NCI-H2029 (cell line): Measurements from ENCODE around the gene BANP.
"Not testable (repeated sequence)": the region's sequence is repeated elsewhere in the genome, so short reads cannot be mapped to it uniquely, and the experiment has no call there.

Source experiments
- DNase-seq: peaks from one replicate; lab custom pipeline; 2025; lab: John Stamatoyannopoulos, UW

BANP gene

DNA sequence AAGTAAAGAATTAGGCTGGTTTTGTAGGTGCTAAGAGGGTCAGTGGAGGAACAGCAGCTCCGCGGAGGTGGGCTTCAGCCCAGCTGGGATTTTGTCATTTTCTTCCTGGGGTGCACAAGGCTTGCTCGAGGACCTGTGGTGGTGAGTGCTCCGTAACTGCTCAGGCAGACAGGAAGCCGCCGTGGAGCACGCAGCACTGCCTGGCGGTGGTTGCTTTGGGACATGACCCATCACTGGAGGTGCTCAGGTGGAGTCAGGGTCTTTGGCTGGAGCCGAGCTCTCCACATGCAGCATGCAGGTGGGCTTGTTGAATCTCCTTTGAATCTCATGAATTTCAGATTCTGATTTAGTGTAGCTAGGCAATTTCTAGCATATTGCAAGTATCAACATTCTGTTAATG is 79.7 kb downstream of the BANP start:
- DNase-seq, result not testable (repeated sequence)

- not testable (repeated sequence) for DNase-seq
Measured at GRCh38 chr16:88033003-88033740, 81.9 kb downstream of the BANP start.

DNA sequence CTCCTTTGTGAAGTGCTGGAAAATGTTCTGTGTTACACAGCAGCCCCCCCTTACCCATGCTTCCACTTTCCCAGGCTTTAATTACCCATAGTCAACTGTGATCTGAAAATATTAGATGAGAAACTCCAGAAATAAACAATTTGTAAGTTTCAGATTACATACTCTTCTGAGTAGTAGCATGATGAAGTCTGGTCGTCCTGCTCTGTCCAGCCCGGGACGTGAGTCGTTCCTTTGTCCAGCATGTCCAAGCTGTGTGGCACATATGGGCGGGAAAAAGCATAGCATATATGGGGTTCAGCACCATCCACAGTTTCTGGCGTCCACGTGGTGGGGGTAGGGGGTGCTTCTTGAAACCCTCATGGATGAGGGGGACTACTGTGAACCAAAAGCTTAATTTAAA is 83.5 kb downstream of the BANP start:
- no peak for DNase-seq

GRCh38 chr16:88035292-88035691 is 84.1 kb downstream of the BANP start:
- DNase-seq, result no peak

- not testable (repeated sequence) for DNase-seq
Measured at GRCh38 chr16:88035884-88036639, 84.8 kb downstream of the BANP start.

- not testable (repeated sequence) for DNase-seq
Measured at GRCh38 chr16:88036640-88036996, 85.4 kb downstream of the BANP start.

DNA sequence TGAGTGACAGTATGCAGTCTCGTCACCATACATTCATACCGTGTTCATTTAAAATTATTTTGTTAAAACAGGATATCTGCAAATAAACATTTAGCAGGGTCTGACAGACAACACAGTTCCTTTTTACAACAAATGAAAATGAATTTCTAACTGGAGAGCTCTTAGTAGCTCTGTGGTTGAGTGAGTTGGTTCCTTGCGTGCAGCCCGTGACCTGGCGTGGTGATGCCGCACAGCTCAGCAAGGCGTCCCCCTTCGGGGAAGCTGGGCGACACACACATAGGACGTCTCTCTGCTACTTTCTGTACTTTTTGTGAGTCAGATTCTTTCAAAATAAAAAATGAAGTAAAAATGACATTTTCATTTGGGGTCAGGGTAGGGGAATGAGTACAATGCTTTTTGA is 86.1 kb downstream of the BANP start:
- not testable (repeated sequence) for DNase-seq

- not testable (repeated sequence) for DNase-seq
Measured at GRCh38 chr16:88037876-88038525, 86.8 kb downstream of the BANP start.

- not testable (repeated sequence) for DNase-seq
Measured at GRCh38 chr16:88038526-88038908, 87.3 kb downstream of the BANP start.

- no peak for DNase-seq
Measured at GRCh38 chr16:88039591-88039990, 88.4 kb downstream of the BANP start.

- not testable (repeated sequence) for DNase-seq
Measured at GRCh38 chr16:88040196-88040876, 89.1 kb downstream of the BANP start.

GRCh38 chr16:88040877-88041244 is 89.6 kb downstream of the BANP start:
- DNase-seq, result not testable (repeated sequence)

GRCh38 chr16:88041506-88041905 is 90.3 kb downstream of the BANP start:
- DNase-seq, result not testable (repeated sequence)

- not testable (repeated sequence) for DNase-seq
Measured at GRCh38 chr16:88041986-88042562, 90.8 kb downstream of the BANP start.

DNA sequence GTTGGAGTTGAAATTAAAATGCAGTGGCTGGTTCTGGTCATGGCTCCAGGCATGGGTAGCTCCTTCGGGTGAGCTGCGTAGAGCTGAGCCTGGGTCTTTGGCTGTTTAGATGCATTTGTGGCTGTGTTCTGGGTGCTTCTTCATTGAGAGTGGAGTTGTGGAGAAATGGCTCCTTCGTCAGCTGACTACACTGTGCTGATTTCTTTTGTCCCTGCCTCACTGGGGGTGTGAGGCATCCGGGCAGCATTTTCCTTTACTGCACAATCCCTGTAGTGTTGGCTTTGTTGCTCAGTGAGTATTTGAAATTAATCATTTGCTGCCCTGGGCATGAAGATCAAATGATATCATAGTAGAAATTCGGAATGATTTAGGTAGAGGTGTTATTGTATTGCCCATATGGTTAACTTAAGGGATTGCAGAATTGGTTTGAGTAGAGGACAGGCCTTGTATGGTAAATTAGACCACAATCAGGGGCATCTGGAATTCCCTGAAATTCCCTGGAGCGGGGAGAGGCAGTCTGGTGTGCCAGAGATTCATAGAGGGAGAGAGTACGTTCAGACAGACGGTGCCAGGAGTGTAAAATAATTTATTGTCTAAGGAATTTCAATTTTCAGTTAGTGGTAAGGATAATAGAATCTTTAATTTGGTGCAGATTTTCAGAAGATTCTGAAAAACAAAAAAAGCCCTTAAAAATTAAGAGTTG is 92.1 kb downstream of the BANP start:
- not testable (repeated sequence) for DNase-seq

DNA sequence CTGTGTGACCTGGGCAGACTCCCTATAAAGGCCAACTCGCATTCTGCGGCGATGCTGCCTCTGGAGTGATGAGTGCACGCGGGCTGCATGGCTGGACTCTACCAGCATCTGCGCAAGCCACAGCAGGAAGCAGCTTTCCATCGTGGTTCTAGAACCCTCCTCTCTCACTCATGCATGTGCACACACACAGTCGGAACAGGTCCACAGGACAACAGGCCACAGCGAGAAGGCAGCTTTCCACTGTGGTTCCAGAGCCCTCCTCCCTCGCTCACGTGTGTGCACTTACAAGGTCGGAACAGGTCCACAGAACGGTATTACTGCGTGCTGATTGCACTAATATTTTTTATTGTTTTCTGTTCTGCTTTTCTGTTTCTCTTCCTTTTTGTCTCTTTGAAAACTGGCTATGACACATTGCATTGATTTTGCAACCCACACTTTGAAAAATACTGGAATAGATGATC is 92.9 kb downstream of the BANP start:
- not testable (repeated sequence) for DNase-seq

GRCh38 chr16:88045361-88045760 is 94.1 kb downstream of the BANP start:
- not testable (repeated sequence) for DNase-seq

- no peak for DNase-seq
Measured at GRCh38 chr16:88045820-88046303, 94.6 kb downstream of the BANP start.

DNA sequence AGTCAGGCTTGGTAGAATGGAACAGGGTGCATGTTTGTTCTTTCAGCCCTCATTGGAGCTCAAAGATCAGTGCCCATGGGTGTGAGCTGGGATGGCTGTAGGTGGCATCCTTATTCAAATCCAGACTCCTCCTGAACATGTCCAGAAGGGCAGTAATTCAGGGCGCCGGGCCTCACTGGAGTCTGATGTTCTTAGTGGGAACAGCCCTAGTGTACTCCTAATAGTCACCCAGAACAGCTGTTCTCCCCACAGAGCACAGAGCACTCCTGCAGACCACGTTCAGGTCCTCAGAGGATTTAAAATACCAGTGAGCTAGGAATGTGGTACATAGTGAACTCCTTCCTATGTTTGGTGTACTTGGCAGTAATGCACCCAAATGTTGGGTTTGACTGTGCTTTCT is 96.2 kb downstream of the BANP start:
- no peak for DNase-seq

DNA sequence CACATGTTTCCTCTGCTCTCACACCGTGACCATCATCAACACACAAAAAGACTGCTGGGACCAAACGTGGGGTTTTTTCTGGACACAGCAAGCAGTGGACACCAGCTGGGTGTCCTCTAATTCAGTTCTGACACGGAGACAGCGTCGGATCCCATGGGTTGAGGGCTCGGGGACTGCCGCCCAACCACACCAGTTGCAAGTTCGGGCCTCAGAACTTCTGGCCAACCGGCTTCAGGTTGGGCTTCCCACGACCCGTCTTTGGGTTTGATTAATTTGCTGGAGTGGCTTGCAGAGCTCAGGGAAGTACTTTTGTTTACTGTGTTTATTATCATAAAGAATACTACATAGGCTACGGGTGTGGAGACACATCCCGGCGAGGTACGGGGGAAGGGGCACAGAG is 97.8 kb downstream of the BANP start:
- no peak for DNase-seq
